ENCODE measurements around the gene RPS6KL1.

DNA sequence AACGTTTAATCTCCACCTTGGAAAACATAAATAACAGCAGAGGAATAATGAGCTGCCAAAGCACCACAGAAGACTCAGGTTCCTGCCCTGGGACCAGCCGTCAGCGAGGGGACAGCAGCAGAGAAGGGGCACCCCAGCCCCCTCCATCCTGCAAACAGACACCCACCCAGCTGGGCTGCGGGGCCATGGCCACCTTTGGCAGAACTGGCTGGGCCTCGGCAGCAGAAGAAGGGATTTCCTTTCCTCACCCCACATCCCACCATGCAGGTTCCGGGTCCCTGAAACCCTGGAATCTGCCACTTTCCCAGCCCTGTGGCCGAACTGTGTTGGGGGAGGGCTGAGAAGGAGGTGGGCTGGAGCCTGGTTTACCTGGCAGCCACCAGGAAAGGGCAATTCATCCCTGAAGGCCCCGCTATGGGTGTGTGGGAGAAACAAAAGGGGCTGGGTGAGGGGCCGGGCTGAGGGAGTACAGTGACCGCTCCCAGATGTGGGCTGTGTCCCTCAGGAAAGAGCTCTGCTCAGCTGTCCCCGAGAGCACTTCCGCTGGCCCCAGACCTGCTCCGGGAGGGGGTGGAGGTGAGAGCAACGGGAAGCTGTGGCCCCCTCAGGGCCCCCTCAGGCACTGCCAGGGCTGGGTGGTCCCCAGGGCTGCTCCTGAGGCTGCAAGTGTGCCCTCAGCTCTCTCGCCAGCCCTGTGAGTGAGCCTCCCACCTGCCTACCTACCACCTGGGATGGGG, 28.6 kb upstream of the RPS6KL1 start:
- TF ChIP-seq, protein P1, sequence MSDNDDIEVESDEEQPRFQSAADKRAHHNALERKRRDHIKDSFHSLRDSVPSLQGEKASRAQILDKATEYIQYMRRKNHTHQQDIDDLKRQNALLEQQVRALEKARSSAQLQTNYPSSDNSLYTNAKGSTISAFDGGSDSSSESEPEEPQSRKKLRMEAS (IDR thresholded peaks at IDR 0.05), result no peak
- TF ChIP-seq NR3C1 (IDR thresholded peaks at IDR 0.05) (no peak), HDAC2 (IDR thresholded peaks at IDR 0.05) (no peak)
- TF ChIP-seq, protein P2, sequence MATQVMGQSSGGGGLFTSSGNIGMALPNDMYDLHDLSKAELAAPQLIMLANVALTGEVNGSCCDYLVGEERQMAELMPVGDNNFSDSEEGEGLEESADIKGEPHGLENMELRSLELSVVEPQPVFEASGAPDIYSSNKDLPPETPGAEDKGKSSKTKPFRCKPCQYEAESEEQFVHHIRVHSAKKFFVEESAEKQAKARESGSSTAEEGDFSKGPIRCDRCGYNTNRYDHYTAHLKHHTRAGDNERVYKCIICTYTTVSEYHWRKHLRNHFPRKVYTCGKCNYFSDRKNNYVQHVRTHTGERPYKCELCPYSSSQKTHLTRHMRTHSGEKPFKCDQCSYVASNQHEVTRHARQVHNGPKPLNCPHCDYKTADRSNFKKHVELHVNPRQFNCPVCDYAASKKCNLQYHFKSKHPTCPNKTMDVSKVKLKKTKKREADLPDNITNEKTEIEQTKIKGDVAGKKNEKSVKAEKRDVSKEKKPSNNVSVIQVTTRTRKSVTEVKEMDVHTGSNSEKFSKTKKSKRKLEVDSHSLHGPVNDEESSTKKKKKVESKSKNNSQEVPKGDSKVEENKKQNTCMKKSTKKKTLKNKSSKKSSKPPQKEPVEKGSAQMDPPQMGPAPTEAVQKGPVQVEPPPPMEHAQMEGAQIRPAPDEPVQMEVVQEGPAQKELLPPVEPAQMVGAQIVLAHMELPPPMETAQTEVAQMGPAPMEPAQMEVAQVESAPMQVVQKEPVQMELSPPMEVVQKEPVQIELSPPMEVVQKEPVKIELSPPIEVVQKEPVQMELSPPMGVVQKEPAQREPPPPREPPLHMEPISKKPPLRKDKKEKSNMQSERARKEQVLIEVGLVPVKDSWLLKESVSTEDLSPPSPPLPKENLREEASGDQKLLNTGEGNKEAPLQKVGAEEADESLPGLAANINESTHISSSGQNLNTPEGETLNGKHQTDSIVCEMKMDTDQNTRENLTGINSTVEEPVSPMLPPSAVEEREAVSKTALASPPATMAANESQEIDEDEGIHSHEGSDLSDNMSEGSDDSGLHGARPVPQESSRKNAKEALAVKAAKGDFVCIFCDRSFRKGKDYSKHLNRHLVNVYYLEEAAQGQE (IDR thresholded peaks at IDR 0.05), result no peak
- TF ChIP-seq, protein P3, sequence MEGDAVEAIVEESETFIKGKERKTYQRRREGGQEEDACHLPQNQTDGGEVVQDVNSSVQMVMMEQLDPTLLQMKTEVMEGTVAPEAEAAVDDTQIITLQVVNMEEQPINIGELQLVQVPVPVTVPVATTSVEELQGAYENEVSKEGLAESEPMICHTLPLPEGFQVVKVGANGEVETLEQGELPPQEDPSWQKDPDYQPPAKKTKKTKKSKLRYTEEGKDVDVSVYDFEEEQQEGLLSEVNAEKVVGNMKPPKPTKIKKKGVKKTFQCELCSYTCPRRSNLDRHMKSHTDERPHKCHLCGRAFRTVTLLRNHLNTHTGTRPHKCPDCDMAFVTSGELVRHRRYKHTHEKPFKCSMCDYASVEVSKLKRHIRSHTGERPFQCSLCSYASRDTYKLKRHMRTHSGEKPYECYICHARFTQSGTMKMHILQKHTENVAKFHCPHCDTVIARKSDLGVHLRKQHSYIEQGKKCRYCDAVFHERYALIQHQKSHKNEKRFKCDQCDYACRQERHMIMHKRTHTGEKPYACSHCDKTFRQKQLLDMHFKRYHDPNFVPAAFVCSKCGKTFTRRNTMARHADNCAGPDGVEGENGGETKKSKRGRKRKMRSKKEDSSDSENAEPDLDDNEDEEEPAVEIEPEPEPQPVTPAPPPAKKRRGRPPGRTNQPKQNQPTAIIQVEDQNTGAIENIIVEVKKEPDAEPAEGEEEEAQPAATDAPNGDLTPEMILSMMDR (IDR thresholded peaks at IDR 0.05), result no peak

Data from A549 (cell line).